ENCODE data around the gene CMKLR1.

Gene CMKLR1

GRCh38 chr12:108378926-108379325, 39.8 kb upstream of the CMKLR1 start:
- no peak for TF ChIP-seq CTCF (IDR thresholded peaks at IDR 0.05; ENCODE audit: extremely low read depth, missing control alignments)
- DNase-seq (ENCODE audit: low spot score): no peak

GRCh38 chr12:108377260-108377659, 38.1 kb upstream of the CMKLR1 start:
- no peak for DNase-seq (ENCODE audit: low spot score)
- no peak for TF ChIP-seq CTCF (IDR thresholded peaks at IDR 0.05; ENCODE audit: extremely low read depth, missing control alignments)

- TF ChIP-seq CTCF (IDR thresholded peaks at IDR 0.05; ENCODE audit: extremely low read depth, missing control alignments): no peak
- DNase-seq (ENCODE audit: low spot score): no peak
These were observed 37.0 kb upstream of the CMKLR1 start for GRCh38 chr12:108375986-108376663.

- DNase-seq (ENCODE audit: low spot score): no peak
- no peak for TF ChIP-seq CTCF (IDR thresholded peaks at IDR 0.05; ENCODE audit: extremely low read depth, missing control alignments)
These were observed 35.6 kb upstream of the CMKLR1 start for GRCh38 chr12:108374596-108375320.

GRCh38 chr12:108373111-108373510, 34.0 kb upstream of the CMKLR1 start:
- no peak for DNase-seq (ENCODE audit: low spot score)
- TF ChIP-seq CTCF (IDR thresholded peaks at IDR 0.05; ENCODE audit: extremely low read depth, missing control alignments): no peak

- TF ChIP-seq CTCF (IDR thresholded peaks at IDR 0.05; ENCODE audit: extremely low read depth, missing control alignments): no peak
- DNase-seq (ENCODE audit: low spot score): no peak
These were observed 32.8 kb upstream of the CMKLR1 start for GRCh38 chr12:108371801-108372344.

GRCh38 chr12:108370415-108370814, 31.3 kb upstream of the CMKLR1 start:
- no peak for TF ChIP-seq CTCF (IDR thresholded peaks at IDR 0.05; ENCODE audit: extremely low read depth, missing control alignments)
- DNase-seq (ENCODE audit: low spot score): no peak
